Colonic mucosa (tissue), 4 donors: ENCODE results near the gene CLCN2. TPM values are rescaled to one million over a fixed set of nuclear protein-coding genes. Genes with fewer than 3 reads are reported as not detected.
A peak's percentile ranks its signal among the peaks of the same experiment; 100 is the strongest.

Experiments used
- DNase-seq: peaks from one replicate; pipeline ENCODE4 v3.0.0-alpha.2; 2020
- H3K27ac ChIP-seq: fragments of 200-600 bp; one replicate; pipeline ENCODE4 v1.8.0; 2021
- H3K27me3 ChIP-seq: fragments of 200-600 bp; one replicate; pipeline ENCODE4 v1.8.0; 2021
- H3K36me3 ChIP-seq: fragments of 200-600 bp; one replicate; pipeline ENCODE4 v1.8.0; 2021
- H3K4me1 ChIP-seq: fragments of 200-600 bp; one replicate; pipeline ENCODE4 v1.8.0; 2021; ENCODE audit warnings: mild to moderate bottlenecking
- H3K4me3 ChIP-seq: fragments of 200-600 bp; one replicate; pipeline ENCODE4 v1.8.0; 2021
- H3K9ac ChIP-seq, 2 donors: one replicate each; pipeline ENCODE4 v1.7.0; 2013; ENCODE audit warnings: control low read depth in 2 of 2, low read depth in 2 of 2, low read length in 2 of 2
- H3K9me3 ChIP-seq: fragments of 200-600 bp; one replicate; pipeline ENCODE4 v1.8.0; 2021
- intact Hi-C: fragments of 100-400 bp; cut with DNase I; formaldehyde crosslinking; loops from one replicate; pipeline ENCODE4 v1.14.1; 2022
- total RNA-seq, 2 donors: library from RNA; stranded (reverse); fragmentation: NEBNext Ultra II Directional in 1 of 2; extraction: Animal tissue kit (Norgen Biotek cat#: 25700) in 1 of 2; gene quantifications; one replicate each; pipeline ENCODE4 v1.2.1, GENCODE V29; 2021
- TF ChIP-seq, protein P1 (sequence below): fragments of 200-600 bp; IDR thresholded peaks from one replicate; pipeline ENCODE4 v1.8.0; 2022; ENCODE audit warnings: antibody characterized with exemption, mild to moderate bottlenecking
- donor health status: healthy.
- donor health status: DM: no; HTN: no; CAD: no.
- donor health status: DM: no; HTN: no; CAD: no.

The CLCN2 gene
- total RNA-seq, 2 donors from 2014 or later, result 61.1 to 71.6 TPM

DNA sequence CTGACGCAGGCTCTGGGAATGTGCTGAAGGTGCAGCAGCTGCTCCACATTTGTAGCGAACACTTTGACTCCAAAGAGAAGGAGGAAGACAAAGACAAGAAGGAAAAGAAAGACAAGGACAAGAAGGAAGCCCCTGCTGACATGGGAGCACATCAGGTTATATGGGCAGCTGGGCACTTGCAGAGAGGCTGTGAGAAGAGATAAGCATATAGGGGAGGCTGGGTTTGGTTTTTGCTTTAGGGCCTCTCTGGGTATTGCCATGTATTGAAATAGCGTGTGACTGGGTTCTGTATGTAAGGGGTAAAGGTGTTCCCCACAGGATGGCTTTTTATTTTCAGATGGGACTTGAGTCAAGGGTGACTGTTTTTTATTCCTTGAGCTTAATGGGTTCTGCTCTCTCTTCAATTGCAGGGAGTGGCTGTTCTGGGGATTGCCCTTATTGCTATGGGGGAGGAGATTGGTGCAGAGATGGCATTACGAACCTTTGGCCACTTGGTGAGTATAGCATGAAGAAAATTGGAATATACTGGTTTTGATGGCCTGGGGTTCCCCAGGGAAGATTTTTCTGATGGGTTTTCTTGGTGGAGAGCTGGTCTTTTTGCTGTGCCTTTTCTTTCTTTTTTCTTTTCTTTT is 54.9 kb downstream of the CLCN2 start:
- TF ChIP-seq, protein P1, sequence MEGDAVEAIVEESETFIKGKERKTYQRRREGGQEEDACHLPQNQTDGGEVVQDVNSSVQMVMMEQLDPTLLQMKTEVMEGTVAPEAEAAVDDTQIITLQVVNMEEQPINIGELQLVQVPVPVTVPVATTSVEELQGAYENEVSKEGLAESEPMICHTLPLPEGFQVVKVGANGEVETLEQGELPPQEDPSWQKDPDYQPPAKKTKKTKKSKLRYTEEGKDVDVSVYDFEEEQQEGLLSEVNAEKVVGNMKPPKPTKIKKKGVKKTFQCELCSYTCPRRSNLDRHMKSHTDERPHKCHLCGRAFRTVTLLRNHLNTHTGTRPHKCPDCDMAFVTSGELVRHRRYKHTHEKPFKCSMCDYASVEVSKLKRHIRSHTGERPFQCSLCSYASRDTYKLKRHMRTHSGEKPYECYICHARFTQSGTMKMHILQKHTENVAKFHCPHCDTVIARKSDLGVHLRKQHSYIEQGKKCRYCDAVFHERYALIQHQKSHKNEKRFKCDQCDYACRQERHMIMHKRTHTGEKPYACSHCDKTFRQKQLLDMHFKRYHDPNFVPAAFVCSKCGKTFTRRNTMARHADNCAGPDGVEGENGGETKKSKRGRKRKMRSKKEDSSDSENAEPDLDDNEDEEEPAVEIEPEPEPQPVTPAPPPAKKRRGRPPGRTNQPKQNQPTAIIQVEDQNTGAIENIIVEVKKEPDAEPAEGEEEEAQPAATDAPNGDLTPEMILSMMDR, result no peak
- Histone ChIP-seq H3K27me3 (no peaks in the 10 kb centered on the region), H3K9me3 (no peaks in the 10 kb centered on the region), H3K27ac (peak overlapping the region; percentile 2), H3K36me3 (peaks cover 33% of the 10 kb centered on the region), H3K9ac (peak overlapping the region in 1 of 2 donors; percentile 30), H3K4me1 (no peaks in the 10 kb centered on the region), H3K4me3 (no peak overlapping the region)
- no peak for DNase-seq
- intact Hi-C loops, result no loop called here

DNA sequence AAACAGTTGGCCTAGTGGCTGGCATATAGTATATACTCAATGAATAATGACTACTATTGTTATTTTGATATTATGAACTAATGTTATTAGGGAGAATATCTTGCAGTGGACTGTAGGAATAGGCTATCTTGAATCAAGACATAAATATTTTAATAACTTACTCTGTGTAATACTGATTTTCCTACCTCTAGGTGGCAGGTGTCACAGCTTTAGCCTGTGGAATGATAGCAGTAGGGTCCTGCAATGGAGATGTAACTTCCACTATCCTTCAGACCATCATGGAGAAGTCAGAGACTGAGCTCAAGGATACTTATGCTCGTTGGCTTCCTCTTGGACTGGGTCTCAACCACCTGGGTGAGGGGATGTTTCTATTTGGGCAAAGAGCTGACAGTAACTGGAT is 55.8 kb downstream of the CLCN2 start:
- H3K36me3 ChIP-seq, result peaks cover 42% of the 10 kb centered on the region

DNA sequence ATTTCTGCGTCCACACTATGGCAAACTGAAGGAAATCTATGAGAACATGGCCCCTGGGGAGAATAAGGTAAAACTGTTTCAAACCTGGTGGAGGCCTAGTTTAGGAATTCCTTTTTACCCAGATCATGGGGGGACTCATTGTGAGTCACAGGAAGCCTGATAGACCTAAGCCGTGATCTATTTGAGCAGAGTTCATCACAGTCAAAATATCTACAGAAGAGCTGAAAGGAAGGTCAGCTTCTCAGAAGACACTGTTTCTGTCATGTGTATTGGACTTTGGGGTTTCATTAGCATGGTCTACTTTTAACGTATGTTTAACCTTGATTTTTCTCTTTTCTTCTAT is 61.1 kb downstream of the CLCN2 start:
- TF ChIP-seq, protein P1, result no peak
- no peak for DNase-seq
- Histone ChIP-seq H3K4me1 (peaks cover 9% of the 10 kb centered on the region), H3K4me3 (no peak overlapping the region), H3K27me3 (no peaks in the 10 kb centered on the region), H3K9ac (peak overlapping the region in 1 of 2 donors; percentile 84), H3K27ac (no peak overlapping the region), H3K9me3 (no peaks in the 10 kb centered on the region), H3K36me3 (peaks cover 34% of the 10 kb centered on the region)
- intact Hi-C loops, result no loop called here

More for the DNA sequence above, 55.8 kb downstream of the CLCN2 start:
- peaks cover 2% of the 10 kb centered on the region for H3K4me1 ChIP-seq
- intact Hi-C loops, result no loop called here
- H3K9me3 ChIP-seq, result no peaks in the 10 kb centered on the region
- H3K9ac ChIP-seq, result no peak overlapping the region
- no peak overlapping the region for H3K4me3 ChIP-seq
- H3K27ac ChIP-seq, result no peak overlapping the region
- DNase-seq, result no peak
- no peaks in the 10 kb centered on the region for H3K27me3 ChIP-seq
- TF ChIP-seq, protein P1, result peak; percentile 12

DNA sequence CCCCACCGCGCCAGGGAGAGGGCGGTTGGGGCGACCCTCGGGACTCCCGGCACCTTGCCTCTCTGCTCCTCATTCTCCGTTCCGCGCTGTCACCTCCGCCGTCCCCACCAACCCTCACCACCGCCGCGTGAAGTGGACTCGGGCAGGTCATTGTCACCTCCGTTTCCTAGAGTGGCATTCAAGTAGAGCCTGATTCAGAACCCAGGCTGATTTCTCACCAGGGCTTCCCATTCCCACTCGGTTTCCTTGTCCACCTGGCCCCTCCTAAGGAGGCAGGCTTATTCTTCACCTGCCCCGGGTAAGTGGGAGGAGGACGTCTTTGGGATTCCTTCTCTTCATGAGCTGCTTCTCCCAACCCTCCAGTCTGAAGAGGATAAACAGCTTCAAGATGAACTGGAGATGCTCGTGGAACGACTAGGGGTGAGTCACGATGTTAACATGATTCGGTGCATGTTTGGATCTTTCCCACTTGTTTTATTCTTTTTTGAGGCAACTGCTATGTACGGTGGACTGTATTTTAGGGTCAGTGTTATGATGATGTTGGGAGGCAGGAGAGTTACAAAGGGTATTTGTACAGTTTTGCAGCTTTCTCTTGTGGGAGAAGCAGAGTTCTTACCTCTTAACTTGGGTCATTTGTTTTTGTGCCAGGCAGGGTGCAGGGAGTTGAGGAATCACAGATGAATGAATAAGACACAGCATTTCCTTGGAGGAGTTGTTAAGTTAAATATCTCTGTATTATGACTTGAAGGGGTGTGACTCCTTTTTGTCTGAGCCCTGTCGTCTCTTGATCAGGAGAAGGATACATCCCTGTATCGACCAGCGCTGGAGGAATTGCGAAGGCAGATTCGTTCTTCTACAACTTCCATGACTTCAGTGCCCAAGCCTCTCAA is 61.7 kb downstream of the CLCN2 start:
- no peaks in the 10 kb centered on the region for H3K27me3 ChIP-seq
- H3K27ac ChIP-seq, result peak overlapping the region; percentile 9
- peaks cover 9% of the 10 kb centered on the region for H3K4me1 ChIP-seq
- intact Hi-C loops, result no loop called here
- H3K9ac ChIP-seq, result peak overlapping the region; percentile 84 to 86
- H3K9me3 ChIP-seq, result no peaks in the 10 kb centered on the region
- DNase-seq, result no peak
- peak overlapping the region; percentile 79 for H3K4me3 ChIP-seq
- peaks cover 31% of the 10 kb centered on the region for H3K36me3 ChIP-seq
- TF ChIP-seq, protein P1, result no peak

DNA sequence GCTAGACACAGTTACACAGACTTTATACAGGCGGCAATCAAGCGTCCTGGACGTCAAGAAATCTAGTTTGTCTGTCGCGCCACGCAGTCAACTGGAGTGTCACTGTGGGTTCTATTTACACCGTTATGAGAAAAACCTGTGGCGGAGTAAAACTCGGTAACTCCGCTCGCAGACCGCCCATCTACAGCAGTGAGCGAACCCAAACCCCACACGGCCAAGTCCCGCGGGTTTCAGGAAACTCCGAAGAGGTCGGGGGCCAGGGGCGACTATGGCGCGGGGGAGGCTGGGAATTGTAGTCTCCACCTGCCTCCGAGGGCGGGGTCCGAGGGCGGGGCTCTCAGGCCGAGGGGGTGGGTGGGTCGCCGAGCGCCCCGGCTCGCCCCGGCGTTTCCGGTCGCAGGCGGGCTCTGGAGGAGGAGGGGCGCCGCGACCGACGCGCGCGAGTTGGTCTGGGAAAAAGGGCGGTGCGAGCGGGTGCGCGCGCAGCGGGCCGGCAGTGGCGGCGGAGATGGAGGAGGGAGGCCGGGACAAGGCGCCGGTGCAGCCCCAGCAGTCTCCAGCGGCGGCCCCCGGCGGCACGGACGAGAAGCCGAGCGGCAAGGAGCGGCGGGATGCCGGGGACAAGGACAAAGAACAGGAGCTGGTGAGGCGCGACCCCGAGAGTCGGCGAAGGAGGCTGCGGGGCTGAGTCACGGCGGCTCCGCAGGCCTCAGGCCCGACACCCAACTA is 62.5 kb downstream of the CLCN2 start, which contains the start of gene PSMD2:
Gene PSMD2 (plus strand): TSS at position 483 of the 729 bp plus-strand sequence. CDS start 26 bp downstream, at position 509.
- peak within 1 kb of the TSS; percentile 75 for H3K27ac ChIP-seq
- H3K27me3 ChIP-seq, result no peaks in the 10 kb centered on the region
- peak within 1 kb of the TSS; percentile 84 to 86 for H3K9ac ChIP-seq
- peak within 1 kb of the TSS; percentile 79 for H3K4me3 ChIP-seq
- H3K4me1 ChIP-seq, result peaks cover 9% of the 10 kb centered on the region
- intact Hi-C loops, result no loop called here
- TF ChIP-seq, protein P1, result no peak
- peak; percentile 98 for DNase-seq
- H3K36me3 ChIP-seq, result peaks cover 24% of the 10 kb centered on the region
- H3K9me3 ChIP-seq, result no peaks in the 10 kb centered on the region
